Stimulated activated CD8-positive, alpha-beta memory T cell treated with anti-CD3 and anti-CD28 coated beads, Interleukin-7, amount 100 ng/mL, for 4 hours (primary cell): ENCODE data around the gene MDN1.
"Not testable (repeated sequence)": the region's sequence is repeated elsewhere in the genome, so short reads cannot be mapped to it uniquely, and the experiment has no call there.

Experiments
- DNase-seq, 2 donors: peaks; one replicate each; pipeline ENCODE4 v3.0.0-alpha.2; 2020; ENCODE audit warnings: low read depth in 2 of 2

MDN1 gene

DNA sequence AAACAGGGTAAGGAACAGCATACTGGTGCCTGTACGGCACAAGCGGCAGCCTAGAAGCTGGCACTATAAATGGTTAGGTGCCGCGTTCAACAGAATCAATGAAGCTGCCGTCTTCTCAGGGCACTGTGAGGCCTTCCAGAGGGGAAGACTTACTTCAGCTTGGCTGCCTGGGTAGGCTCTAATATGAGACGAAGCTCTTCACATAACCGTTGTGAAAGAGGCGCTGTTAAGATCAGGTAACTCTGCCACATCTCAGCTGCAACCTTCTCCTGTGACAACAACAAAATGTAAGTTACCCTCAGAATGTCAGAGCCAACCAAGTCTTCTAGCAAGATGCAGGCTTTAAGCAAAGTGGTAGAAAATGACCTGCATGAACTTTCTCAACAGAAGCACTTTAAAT is 169.0 kb downstream of the MDN1 start:
- no peak for DNase-seq

DNA sequence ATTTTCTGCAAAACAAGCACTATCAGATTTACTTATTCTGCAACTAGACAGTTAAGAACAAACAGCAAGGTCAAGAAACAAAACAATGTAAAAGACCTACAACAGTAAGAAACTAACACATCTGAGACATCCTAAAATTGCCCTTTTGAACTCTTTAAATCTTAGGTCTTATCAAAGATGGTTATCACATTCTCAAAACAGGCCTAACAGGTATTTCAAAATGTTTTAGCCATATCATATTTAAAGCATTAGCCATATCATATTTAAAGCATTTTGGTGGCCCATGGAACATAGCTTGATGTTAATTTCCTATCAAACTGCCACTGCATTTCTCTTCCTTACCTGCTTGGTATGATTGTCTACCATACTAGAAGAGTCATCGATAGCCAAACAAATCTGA is 169.9 kb downstream of the MDN1 start:
- no peak for DNase-seq

DNA sequence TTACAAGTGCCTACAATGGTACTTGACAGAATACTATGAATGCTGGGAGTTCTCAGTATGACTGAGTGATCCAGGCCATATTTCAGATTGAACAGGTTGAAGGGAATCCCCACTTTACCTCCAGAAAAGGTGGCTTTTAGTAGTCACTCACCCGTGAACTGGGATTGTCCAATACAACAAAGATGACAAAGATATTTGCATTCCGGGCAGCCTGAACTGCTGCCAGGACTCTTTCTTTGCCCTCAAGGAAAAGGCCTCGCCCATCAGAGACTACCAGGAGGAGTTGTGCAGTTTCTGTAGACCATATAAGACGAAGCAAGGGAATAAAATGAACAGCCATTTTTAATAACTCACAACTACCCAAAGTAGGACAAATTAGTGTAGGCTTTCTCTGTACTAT is 174.7 kb downstream of the MDN1 start:
- DNase-seq: no peak

DNA sequence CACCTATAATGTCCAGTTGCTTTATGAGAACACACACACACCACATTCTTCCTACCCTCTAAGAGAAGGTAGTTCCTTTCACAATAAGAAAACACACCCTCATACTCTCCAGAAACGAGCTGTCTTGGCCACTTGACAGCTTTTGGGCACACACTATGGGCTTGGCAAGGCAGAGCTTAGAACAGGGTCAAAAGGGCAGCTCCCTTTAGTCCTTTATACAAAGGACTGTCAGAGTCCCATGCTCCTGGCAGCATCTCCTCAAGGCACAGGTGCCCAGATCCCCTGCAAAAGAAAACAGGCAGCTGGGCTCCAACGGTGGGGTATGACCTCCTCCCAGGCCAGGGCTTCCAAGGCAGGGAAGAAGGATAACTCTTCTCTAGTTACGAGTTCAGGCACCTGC is 176.2 kb downstream of the MDN1 start:
- DNase-seq: no peak

DNA sequence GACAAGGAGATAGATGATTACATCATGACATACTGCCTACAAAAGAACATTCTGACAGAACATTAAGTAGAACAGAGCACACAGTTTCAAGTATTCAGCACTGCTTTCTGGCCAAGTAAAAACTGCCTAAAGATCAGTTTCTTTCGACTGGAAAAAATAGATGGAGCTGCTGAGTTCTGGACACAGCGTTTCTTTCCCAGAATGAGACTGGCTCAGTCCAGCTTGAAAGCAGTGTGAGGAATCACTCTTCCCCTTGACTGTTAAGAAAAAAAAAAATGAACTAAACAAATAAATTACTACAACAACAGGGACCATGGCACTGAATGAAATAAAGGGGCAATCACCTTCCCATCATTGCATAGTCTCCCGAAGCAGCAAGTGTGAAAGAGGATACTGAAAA is 176.6 kb downstream of the MDN1 start:
- DNase-seq: no peak

DNA sequence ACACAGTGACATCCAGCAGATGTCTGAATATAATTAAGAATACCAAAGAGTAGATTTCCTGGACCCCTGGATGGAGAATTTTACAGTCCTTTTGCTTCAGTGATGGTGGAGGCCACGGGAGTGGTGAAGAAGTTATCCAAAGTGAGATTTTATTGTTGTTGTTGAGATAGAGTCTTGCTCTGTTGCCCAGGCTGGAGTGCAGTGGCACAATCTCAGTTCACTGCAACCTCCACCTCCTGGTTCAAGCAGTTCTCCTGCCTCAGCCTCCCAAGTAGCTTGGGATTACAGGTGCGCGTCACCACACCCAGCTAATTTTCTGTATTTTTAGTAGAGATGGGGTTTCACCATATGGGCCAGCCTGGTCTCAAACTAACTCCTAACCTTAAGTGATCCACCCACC is 178.0 kb downstream of the MDN1 start:
- DNase-seq: not testable (repeated sequence)

DNA sequence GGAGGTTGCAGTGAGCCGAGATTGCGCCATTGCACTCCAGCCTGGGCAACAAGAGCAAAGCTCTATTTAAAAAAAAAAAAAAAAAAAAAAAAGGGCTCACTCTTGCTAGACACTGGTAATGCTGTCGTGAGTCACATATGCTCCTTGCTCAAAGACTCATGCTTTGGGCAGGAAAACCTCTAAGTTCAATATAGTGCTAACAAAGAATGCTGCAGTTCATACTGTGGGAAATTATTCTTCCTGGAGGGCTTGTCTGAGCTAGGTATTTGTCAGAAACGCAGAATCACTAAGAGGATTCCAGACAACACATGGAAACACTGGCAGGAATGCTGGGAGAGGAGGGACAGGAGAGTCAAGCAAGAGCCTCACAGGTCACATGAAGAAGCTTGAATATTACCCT is 178.8 kb downstream of the MDN1 start:
- DNase-seq: no peak

DNA sequence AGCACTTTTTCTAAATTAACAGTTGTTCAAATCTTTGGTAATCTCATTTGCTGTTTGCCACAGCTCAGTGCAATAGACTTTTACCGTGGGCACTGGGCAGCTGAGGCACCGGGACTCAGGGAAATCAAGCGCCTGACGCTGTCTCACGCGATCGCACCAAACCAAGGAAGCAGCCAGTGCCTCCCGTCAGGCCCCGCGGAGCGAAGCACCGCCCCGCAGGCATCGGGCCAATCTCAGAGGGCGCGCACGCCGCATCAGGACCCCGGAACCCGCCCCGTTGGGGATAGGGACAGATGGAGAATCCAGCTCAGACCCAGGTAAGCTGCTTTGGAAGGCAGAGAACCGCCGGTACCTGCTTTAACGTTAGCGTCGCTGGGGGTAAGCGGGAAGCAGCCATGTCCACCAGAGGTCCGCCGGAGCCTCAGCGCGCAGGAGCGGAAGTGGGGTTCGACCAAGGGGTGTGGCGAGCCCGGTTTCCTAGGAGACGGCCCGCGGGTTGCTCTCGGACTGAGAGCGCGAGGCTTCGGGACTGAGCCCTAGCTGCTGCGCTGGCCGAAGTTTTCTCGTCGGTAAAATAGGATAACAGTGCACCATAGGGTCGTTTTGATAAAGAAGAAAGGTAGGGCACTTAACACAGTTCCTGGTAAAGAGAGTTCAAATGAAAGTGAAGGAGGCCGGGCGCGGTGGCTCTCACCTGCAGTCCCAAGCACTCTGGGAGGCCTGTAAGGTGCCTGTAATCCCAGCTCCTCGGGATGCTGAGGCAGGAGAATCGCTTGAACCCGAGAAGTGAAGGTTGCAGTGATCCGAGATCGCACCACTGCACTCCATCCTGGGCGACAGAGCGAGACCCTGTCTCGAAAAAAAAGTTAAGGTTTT is 181.0 kb downstream of the MDN1 start, which contains the start of gene LYRM2:
Gene LYRM2, minus strand, starts transcription at position 428 of the 876 bp plus-strand sequence. Its CDS starts 31 bp downstream, at position 397.
- DNase-seq: peak; percentile 80 to 85

DNA sequence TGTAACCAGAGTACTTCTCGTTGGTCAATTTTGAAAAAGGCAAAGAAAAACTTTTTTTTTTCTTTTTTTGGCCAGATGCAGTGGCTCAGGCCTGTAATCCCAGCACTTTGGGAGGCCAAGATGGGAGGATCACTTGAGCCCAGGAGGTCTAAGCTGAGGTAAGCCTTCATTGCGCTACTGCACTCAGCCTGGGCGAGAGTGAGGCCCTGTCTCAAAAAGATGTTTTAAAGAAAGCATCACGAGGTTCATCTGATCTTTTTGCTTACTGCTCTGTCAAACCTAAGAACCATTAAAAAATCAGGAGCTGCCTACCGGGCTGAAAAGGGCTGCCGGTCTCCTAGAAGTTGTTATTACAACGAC is 181.7 kb downstream of the MDN1 start:
- DNase-seq: no peak

DNA sequence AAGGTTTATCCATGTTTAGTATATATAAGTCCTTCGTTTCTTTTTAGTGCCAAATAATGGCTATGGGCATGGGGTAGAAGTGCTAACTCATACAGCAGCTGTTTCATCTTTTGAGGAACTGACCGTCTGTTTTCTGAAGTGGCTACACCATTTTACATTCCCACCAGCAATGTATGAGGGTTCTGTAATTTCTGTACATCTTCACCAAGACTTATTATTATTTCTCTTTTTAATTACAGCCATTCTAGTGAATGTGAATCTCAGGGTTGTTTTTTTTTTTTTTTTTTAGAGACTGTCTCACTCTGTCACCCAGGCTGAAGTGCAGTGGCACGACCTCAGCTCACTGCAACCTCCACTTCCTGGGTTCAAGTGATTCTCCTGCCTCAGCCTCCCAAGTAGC is 183.2 kb downstream of the MDN1 start:
- not testable (repeated sequence) for DNase-seq

DNA sequence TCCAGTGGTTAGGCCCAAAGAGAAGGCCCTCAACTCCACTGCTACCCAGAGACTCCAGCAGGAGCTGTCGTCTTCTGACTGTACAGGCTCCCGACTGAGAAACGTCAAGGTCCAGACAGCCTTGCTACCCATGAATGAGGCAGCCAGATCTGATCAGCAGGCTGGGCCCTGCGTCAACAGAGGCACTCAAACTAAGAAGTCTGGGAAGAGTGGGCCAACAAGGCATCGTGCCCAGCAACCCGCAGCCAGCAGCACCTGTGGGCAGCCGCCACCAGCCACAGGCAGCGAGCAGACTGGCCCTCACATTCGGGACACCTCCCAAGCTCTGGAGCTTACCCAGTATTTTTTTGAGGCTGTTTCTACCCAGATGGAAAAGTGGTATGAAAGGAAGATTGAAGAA is 189.1 kb downstream of the MDN1 start:
- no peak for DNase-seq

DNA sequence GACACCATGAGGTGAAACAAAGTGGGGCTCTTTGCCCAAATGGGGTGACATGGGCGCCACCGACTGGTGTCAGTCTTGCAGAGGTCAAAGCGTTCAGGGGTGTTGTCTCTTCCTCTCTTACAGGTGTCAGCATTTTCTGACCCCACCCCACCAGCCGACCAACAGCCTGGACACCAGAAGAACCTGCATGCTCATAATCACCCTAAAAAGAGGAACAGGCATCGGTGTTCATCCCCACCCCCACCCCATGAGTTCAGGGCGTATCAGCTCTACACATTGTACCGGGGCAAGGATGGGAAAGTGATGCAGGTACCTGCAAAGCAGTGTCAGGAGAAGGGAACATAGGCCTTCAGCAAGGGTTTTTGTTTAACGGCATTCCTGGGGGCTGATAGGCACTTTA is 195.8 kb downstream of the MDN1 start:
- DNase-seq: no peak

DNA sequence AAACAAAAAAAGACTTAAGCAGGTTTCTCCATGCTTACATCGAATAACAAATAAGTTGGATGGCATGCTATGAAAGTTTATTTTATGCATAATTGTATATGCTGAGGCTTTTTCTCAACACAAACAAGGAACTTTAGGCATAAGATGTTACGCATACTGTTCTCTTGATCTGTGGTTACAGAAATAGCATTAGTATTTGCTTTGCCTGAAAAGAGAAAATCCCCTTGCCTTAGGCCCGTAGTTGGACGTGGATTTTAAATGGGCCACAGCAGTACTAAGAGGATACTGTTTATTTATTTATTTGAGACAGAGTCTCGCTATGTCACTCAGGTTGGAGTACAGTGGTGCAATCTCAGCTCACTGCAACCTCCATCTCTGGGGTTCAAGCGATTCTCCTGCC is 200.0 kb downstream of the MDN1 start:
- no peak for DNase-seq

DNA sequence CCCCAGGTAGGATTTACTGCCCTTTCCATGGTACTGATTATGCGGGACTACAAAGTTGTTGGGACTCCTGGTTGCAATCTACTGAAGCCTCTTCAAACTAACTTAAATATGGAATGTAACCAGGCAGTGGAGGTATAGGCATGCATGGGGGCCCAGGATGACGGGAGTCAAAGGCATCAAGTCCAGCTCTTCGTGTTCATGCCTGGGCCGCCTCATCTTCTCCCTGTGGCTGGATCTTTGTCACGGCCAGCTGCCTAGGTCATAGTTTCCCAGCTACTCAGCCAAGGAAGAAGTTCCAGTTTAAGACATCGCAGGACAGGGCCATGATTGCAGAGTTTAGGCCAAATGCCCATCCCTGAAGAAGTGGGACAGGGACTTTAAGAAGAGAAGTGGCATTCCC is 201.6 kb downstream of the MDN1 start:
- DNase-seq: no peak

DNA sequence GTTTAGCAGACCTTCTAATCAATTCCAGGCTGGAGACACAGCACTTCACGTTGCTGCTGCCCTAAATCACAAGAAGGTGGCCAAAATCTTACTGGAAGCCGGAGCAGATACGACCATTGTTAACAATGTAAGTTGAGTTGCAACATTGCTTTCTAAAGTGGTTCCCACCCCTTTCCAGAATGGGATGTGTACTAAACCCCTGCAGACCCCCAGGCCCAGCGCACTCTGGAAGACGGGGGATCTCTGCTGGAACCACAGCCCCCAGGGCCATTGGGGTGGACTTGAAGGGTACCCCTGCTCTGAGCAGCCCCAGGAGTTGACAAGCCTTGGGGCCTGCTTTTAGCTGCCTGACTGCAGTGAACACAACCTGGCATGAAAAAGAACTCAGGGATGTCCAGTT is 203.1 kb downstream of the MDN1 start:
- DNase-seq: no peak

DNA sequence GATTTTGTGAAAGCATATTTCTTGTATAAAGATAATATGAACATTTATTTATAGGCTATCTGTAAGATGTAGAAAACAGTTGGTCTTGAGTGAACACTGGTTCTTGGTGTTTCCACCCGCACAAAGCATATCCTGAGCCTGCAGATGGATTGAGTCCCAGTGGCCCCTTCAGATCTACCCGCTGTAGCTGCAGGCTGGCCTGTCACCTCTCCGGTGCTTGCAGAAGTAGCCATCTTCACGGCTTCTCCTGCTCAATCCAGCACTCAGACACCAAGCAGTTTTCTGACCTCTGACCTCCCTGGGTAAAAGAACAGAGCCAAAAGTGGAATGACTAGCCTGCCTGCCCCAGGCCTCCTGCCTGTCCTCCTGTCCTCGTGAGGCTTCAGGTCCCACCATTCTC is 203.7 kb downstream of the MDN1 start:
- DNase-seq: no peak

DNA sequence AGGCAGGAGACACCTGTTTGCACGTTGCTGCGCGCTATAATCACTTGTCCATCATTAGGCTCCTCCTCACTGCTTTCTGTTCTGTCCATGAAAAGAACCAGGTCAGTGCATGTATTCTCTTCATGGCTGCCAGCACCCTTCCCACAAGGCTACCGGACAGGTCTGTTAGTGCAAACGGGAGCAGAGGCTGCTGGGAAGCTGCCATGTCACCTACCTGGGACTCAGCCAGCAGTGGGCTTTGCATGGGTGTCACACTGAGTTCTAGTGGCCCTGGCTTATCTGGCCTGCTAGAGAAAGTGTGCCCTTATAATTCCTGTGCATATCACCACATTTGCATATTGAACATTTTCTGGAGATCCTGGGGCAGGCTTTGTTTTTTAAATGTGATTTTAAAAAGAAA is 205.8 kb downstream of the MDN1 start:
- no peak for DNase-seq

DNA sequence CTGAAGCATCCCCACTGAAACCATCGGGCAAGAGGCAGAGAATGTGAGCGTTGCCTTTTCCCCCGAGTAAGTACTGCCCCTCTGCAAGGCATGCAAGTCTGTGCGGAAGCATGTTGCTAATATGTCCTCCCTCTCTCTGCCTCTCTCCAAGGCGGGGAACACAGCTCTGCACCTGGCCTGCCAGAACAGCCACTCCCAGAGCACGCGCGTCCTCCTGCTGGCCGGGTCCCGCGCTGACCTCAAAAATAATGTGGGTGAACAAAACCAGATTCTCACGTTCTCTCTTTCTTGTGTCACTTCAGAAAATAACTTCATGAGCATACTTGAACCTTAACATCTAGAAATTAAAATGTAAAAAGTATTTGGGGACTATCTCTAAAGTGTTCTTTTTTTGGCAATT is 207.5 kb downstream of the MDN1 start:
- DNase-seq: no peak

DNA sequence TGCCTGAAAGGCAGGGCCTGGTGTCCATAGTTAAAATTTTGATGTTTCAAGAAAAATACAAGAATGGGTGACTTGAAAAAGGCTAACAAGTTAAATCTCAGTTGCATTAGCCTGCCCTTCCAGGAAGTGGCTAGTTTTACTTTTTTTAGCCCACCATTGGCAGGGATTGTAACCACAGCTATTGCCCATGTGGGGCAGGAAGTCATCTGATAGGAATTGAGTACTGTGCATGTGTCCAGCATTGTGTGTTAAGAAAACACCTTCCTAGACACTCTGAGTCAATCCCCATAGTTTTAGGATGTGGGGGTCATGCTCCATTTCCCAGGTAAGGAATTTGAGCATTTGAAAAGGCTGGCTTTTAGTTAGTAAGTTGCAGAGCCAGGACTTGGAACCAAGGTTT is 207.9 kb downstream of the MDN1 start:
- DNase-seq: no peak

DNA sequence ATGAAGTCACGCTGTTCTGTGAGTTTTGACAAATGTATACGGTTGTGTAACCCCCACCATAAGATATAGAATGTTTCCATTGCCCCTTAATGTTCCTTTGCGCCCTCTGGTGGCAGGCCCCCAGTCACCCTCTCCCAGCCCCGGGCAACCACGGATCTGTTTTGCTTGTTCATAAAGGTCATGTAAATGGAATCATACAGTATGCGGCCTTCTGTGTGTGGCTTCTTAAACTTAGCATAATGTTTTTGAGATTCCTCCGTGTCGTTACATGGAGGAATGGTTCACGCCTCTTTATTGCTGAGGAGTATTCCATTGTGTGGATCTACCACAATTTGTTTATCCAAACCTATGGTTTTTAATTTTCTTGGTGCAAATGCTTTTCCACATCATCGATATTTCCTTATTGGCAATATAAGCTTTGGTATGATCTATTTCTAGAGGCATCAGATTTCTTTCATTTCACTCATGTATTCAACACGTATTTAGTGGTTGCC is 209.4 kb downstream of the MDN1 start:
- peak; percentile 60 to 61 for DNase-seq

DNA sequence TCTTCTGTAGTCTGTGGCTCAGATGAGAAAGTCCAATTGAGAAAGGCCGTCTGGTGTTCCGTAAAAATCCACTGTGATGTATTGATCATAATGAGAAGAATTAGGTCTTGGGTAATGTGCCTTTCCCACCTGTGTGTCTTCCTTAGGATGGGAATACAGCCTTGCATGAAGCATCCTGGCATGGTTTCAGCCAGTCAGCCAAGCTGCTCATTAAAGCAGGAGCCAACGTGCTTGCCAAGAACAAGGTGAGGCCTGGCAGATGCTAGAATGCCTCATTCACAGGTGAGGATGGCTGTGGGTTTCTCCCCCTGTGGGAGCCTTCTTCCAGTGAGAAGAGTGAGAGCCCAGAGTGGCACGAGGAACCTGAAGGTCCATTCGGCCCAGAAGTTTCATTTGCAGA is 213.7 kb downstream of the MDN1 start:
- DNase-seq: no peak

DNA sequence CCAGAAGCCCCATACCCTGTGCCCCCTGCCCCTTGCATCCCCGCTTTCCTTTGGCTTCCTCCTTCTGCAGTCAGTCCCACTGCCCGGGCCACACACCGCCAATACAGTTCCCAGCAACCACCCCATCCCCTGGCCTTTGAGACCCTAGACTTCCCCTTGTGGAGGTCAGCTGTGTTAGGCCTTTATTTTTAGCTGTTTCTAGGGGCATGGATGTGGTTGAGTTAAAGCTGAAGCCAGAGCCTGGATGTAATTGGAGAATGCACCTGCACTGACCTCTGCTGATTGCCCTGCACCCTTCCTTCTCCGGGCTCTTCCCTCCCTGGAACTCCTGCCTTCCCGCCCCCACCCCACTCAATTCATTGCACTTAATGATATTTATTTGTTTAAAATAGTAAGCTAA is 214.9 kb downstream of the MDN1 start:
- no peak for DNase-seq

DNA sequence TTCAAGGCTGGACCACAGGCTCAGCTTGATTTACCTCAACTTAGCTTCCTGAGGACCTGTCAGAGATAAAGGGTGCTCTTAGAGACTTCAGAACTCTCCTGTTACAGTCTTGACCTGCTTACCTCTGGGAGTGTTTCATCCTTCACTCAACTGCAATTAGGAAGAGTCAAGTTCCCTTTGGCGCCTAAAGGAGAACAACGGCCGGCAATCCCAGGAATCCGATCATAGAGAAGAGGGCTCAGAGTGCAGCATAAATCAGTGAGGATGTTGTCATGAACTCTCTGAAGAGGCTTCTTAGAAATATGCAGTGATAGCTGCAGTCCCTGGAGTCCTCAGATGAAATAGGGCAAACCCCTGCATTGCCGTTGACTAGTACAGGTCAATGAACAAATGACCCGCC is 217.4 kb downstream of the MDN1 start:
- DNase-seq: no peak

DNA sequence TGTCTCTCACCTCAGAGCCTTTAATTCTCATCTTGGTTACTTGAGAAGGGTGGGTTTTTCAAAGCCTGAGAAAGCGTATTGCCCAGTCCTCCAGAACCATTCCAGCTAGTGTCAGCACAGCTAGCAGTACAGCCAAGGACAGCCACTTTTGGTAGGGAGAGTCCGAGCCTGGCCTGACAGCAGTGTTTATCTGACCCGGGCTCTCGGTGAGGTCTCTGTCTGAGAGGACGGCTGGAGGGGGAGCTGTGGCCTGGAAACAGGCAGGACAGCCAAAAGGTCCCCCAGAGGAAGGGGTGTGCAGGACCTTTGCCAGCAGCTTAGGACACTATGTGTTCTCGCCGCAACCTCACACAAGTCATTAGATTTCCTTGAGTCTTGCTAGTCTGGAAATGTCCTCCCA is 219.9 kb downstream of the MDN1 start:
- no peak for DNase-seq
